ENCODE results near the gene FZD7.

FZD7 gene

DNA sequence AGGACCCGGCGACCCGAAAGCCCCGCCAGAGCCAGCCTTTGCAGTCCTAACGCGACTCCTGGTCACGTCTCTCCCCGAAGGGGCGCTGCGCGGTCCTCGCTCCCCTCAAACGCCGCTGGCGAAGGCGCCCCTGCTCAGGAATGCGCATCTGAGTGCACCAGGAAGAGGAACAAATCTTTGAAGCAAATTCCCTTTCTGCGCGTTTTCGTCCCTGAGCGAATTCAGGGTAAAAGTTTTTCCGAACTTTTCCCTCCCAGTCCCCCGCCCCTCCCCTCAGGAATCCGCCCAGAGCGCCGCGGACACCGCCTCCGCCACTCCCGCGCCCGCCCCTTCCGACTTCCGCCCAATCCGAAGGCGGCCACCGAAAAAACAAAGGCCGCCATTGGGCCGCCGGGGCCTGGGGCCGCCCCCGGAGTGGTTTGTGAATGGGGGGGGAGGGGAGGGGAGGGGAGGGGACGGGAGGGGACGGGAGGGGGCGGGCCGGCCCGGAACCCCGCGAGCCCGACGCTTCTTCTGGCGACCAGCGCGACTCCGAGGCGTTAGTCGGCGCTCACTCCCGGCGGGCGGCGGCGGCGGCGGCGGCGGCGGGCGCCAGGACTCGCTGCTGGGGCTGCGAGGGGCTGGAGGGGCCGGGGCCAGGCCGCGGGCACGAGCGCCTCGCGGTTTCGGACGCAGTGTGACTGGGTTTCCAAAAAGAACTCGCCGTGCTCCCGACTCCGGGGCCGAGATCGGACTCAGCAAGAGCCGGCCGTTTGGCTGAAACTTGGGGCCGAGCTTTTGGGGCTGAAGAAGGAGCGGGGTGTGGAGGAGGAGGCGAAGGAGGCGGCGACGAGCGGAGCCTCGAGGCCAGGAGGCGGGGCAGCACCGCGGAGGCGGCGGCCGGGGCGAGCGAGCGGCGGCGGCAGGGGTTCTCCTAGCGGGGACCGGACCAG lies at the start of gene FZD7:
Gene FZD7, plus strand, starts transcription at position 539 of the 932 bp plus-strand sequence. CDS start 793 bp downstream, outside the sequence.
- peak; percentile 76 to 78 for DNase-seq

DNA sequence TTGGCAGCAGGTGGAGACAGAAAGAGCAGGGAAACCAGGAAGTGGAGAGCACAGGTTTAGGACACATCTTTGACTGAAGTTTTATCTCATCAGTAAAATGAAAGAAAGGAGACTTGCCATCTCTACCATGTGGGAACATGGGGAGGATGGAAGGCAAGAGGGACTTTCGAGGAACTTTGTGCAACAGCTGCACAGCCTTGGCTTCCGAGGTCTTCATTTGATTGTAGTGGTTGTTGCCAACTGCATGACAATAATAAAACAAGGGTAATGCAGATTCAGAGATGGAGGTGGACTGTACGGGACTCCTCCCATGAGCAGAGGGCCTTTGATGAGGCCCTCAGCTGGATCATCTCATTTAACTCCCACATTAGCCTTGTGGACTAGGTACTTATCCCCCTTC lies 49.3 kb upstream of the FZD7 start:
- DNase-seq: no peak

DNA sequence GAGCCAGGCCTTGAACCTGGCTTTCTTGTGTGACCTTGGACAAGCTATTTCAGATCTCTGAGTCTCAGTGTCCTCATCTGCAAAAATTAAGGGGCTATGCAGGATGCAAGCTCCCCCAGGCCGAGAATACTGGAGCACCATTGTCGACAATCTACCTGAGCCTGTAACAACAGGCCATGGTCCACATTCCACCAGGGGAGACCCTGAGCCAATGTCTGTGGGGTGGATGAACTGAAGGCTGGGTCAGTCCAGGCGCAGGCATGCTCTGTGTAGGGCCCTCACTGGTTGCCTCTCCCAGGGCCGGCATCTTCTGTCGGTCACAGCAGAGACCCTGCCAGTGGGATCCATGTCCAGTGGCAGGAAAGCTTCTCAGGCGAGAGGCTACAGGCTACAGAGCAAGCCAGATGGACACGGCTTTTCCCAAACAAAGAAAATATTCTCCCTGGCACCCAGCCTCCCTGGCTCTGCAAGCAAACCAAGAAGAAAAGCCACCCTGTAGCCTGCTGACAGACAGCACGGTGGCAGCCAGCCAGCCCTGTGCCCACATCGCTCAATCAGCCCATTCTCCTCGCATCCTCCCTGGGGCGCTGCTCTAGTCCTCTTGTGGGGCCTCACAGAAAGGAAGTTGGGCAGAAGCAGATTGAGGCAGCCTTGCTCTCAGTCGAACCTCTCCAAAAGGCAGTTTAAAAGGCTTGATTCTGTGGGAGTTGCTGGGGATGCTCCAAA lies 48.7 kb upstream of the FZD7 start:
- no peak for DNase-seq

DNA sequence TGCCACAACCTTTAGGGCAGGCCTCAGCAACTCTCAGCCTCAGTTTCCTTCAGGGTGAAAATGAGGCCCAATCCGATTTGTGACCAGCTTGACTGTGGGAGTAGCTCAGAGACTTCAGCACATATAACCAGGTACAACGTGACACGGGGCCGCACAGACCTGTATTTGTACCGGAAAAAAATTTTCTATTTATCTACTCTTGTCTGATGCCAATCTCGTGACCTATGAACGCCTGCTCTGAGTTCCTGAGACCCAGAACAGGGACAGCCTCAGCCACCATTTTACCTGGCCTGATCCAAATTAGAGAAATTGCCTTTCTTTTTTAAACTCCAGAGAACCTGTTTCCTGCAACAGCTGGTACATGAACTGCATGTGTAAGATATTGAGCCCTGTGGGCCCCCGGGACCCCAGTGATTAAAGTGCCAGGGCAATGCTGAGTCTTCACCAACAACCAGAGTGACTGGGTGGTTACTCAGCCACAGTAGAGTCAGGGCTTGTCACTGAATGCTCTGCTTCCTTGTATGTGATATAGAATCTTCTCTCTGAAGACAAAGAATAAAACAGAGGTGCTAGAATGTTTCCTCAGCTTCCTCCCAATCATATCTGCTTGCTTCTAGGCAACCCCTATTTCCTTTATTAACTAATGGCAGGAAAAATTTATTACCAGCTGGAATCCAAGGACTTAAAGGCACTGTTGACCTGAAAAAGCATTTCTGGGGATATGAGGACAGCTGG lies 47.8 kb upstream of the FZD7 start:
- DNase-seq: no peak

DNA sequence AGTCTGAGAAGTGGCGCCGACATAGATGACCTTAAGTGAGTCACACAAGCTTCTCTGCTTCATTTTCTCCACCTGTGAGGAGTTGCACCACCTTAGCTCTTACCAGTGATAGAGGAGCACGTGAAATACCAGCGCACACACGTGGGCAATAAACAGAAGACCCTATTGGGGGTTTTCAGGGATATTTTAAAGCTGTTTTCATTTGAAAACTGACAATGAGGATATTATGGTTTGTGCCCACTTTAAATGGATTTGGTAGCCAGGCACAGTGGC lies 47.3 kb upstream of the FZD7 start:
- DNase-seq: no peak

DNA sequence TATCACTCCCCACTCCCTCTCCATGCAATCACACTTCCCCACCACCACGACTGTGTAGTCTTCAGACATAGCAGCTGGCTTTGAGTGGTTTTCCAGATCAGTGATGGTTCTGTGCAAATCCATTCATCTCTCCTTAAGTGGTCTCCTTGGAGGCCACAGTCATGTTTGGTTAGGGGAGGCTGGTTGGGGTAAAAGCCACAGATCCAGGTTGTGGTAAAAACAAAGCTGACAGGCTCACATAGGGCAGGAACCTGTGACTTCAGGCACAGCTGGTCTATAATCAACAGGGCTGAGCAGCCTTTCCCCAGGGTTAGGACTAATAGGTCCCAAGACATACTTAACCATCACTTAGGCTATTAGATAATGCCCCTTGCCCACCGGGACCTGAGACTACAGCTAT lies 46.2 kb upstream of the FZD7 start:
- DNase-seq: no peak

DNA sequence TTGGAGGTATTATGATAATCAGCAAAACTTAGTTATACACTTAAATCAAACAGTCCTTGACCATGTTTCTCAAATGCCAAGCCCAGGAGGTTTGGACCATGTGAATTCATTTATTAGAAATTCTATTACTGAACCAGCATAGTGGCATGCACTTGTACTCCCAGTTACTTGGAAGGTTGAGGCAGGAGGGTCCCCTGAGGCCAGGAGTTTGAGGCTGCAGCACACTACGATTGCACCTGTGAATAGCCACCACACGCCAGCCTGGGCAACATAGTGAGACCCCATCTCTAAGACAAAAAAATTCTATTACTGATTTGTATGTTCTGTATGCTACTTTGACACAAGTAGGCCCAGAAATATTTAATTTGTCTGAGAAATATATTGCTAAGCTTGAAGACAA lies 43.6 kb upstream of the FZD7 start:
- no peak for DNase-seq

DNA sequence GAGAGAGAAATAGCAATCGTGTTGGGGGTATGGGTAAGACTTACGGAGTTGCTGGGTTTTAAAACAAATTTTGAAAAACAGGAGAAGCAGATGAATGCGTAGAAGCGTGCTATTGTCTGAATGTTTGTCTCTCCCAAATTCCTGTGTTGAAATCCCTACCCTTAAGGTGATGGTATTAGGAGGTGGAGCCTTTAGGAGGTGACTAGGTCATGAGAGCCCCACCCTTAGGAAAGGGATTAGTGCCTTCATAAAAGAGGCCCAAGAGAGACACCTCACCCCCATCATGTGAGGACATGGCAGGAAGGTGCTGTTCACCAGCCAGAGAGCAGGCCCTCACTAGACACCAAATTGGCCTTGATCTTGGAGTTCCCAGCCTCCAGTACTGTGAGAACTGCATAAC lies 40.7 kb upstream of the FZD7 start:
- no peak for DNase-seq

DNA sequence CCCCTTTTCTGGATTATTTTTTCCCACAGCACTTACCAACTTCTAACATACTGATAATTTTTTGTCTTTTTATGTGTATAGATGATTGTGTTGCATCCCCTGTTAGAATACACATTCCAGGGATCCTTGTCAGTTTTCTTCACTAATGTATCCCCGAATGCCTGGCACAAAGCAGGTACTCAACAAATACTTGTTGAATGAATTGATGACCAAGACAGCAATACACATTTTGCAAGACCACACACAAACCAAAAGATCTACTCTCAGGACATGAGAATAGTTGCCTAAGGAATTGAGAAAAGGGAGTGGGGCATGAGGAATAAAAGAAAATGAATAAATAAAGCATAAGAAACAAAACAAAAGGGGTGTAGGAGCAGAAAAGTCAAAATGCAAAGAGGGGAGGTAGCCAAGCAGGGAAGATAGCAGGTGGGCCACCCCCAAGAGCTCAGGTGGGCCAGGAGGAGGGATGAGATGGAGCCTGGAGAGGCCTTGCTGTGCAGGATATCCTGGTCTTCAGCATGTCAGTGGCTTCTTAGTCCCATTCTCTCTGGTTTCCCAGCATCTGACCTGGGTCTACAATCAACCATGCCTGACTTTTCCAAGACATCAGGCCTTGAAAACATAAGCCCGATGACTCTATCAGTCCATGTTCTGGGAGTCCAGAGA lies 38.5 kb upstream of the FZD7 start:
- DNase-seq: no peak

DNA sequence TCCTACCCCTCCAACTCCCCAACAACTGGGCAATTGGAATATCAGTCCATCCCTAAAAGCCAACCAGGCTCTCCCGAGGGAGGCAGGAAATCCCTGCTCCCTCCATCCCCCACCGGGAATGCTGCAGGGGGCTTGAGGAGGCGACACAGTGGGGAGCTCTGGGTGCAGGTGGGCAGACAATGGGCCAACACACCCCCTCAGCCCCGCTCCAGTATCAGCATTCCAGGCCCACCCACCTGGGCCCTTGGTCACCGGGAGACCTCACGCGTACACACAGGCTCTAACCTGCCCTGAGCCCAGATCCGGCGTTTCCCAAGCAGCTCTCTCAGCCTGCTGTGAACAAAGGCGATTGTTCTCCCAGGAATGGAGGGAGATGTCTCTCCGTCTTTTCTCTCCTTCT lies 37.6 kb upstream of the FZD7 start:
- DNase-seq: no peak

DNA sequence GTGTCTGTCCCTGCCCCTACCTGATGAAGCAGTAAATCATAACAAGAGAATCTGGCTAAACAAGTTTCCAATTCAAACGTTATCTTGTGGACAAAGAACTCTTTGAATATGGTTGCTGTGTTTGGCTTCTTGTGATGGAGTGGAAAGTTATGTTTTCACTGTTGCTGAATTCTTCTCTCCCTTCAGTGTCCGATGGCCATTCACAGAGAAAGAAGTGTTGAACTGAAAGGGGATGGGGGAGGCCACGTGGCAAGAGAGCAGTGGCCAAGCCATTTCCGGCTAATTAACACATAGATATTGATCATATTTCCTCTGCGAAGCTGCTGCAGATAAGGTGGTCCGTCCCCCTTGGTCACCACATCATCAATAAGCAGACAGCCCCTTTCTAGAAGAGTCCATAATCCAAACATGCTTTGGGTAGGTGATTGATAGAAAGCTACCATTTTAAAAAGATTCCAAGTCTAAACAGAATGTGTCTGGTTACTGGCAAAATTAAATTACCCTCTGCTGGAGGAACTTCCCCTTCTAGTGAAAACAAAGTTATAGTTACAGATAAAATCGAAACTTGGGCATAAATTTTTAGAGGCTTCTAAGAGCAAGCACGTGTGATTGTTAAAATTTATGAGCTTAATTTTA lies 36.9 kb upstream of the FZD7 start:
- DNase-seq: no peak

DNA sequence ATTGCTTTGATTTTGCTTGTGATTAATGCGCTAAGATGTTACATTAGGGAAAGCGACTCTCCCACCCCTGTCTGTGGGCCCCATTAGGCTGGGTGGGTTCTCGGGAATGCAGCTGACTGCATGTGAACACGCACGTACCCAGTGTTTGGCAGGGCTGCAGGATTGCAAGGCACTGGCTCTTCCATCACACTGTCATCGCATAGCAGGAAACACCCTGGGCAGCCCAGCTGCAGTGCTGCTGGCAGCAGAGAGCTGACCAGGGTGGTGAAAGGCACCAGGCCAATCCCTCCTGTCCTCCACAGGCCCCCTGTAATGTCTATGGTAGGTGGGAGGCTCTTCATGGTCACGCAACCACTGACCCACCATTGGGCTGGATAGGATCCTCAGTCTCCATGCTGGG lies 34.4 kb upstream of the FZD7 start:
- DNase-seq: no peak

DNA sequence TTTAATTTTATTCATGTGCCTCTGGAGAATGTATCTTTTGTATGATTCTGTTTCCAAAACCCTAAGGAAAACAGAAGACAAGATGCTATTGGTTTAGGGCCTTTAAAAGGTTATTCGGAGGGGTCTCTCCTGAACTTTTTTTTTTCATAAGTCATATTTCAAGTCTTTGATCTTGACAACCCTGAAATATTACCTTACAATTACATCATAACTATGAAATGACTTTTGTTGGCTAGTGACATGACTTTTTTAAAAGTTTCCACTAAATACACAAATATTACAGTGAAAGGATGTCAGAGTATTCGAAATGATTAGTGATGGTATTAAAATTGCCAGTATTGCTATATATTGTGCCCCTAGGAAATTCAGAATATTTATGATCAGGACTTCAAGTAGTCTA lies 31.8 kb upstream of the FZD7 start:
- no peak for DNase-seq

DNA sequence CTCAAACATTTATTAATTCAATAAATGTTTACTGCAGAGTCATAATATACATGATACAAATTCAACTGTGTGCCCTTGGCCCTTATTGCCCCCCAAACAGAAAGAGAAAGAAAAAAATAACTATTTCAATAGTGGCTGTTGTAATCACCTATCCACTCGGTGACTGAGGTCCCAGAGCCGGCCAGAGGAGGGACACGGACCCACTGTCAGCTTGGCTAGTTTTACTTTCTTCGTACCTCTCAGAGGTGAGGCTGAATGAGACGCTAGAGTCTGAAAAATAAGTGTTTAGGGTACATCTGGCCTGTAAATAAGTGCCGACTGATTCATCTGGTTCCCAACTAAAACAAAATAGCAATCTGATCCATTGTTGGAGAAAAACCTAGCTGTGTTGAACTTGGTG lies 31.3 kb upstream of the FZD7 start:
- DNase-seq: no peak

DNA sequence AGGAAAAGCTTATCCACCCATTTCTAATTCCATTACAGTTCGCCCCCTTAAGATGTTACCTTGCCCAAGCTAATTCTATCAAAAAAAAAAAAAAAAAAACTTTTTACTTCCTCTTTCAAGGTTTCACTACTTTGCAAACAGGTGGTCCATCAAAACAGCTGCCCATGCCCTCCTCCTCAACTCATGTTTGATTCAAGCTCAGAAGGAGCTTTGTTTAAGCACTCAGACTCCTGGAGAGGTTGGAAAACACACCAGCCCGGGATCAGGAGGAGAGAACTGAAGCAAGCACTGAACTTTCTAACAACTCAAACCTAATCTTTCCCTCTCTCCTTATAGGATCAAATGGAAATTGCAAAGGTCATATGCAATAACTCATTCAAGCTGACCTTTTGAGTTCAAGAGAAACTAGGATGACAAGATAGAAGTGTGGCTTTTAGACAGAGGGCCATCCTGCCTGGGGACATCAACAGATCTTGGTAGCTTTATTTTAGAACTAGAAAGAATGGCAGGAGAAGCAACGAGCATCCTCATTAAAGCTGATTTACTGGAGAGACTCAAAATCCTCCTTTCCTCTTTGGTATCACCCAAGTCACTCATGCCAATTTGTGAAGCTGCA lies 28.3 kb upstream of the FZD7 start:
- DNase-seq: no peak

DNA sequence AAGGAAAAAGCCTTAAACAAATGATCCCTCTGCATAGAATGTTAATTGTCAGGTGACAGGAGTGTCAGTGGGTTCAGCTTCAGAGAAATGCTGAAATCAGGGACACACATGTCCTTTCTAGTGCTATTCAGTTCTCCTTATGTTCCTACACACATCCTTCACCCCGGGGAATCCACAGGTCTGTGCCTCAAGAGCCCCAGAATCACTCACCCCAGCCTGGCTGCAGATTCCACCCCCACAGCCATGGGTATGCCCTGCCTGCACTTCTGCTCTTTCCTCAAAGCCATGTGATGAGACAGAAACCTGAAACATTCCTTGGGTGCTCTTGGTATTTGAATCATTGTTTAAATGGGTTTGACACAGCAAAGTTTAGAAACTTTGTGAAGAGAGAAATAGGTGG lies 27.4 kb upstream of the FZD7 start:
- no peak for DNase-seq

DNA sequence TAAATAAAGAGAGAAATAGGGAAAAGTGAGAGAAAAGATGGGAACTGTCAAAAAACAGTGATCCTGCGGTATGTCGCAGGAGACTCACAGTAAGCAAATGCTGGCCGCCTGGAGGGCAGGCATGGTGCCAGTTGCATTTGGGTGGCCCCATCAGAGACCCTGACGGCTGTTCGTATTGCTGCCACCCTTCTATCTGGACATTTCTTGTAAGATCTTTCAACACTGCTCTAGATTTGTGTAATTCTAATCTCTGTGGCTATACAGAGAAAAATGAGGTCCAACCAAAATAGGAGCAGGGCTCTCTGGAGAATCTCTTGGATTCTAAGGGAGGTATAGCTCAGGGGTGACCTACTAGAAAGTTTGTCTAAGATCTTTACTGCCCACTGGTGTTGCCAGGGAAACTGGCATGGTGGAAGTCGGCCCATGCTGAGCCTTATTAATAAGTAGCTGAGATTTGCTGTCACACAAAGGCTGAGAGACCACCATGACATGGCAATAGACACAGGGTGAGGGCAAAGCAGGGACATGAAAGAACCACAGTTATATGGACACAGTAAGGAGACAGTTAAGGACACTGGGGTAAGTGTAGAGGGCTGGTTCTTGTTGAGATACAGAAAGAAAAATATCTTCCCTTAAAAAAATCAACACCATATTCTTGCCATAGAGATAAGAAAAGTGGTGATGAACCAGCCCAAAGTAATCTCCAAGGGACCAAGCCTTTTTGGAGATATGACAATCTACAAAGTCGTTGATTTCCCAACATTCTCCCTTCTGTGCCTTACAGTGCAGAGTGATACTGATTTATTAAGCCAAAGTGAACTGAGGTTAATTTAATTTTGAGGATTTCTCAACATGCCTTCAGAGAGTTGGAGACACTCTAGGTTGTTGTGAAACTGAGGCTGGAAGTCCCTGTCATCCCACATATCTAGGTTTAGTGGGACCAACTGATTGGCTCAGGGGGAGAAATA lies 26.4 kb upstream of the FZD7 start:
- no peak for DNase-seq

DNA sequence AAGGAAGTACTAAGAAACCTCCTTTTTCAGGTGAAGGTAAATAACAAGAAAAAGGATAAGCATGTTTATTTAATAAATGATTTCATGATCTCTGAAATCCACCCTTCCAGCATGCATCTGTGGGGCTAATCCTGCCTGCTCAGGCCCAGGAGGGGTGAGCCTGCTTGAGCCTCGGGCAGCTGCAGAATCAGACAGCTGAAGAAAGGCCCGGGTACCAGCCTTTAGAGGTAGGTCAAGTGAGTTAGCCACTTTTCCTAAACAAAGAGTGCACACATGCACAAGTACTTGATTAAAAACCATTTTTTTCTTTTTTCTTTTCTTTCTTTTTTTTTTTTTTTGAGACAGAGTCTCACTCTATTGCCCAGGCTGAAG lies 25.7 kb upstream of the FZD7 start:
- DNase-seq: no peak

DNA sequence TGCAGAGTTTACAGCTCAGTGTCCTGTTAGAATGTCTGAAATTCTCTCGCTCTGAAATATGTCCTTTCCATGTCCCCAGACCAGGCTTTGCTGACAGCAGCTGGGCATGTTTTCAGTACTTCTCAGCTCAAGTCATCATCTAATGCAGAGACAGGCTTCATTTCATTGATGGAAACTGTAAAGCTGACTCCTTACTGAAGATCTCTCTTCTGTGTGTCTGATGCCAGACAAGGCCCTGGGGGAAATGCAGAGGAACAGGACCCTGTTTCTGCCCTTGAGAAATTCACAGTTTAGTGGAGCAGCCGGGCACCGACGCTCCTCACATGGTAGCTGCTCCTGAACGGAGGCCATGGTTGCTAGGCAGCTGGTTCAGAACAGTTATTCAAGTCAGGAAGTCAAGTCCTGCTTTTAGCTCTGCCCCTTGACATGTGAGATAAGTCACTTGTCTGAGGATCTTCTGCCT lies 24.6 kb upstream of the FZD7 start:
- DNase-seq: no peak

DNA sequence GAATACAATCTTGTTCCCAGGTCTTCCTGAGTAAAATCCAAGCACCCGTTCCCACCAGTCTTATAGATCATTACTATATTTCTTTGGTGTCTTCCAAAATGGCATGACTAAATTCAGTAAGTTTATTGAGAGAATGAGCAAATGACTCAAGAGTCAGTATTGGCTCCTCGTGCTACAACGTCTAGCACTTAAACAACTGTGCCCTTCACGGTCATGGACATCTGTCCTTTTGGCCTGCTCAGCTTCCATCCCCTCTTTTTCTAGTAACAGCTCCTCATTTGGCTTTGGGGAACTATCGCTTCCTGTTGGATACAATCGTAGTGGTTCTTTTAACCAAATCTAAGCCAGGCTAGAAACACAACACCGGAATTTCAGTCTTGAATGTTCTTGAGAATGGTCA lies 24.1 kb upstream of the FZD7 start:
- DNase-seq: no peak

DNA sequence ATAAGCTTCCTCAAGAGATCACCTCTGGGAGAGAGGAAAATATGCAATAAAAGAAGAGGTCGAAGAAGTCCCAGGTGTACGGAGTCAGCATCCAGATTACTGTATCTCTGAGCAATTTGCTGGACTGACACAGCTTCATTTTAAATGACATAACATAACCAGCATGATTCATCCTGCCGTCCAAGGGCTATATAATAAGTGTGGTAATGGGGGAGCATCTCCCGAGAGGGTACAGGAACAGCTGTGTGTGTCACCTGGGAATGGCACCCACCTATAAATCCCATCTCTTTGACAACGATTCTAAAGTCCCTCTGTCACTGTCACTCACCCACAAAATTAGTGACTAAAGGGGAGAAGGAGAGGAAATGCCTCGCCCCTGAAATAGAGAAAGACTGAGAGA lies 19.3 kb upstream of the FZD7 start:
- no peak for DNase-seq
